Stimulated activated CD4-positive, alpha-beta T cell treated with anti-CD3 and anti-CD28 coated beads, TNF-alpha, amount 100 ng/mL, for 48 hours (primary cell): ENCODE measurements around the gene ATP8A2.
"Not testable (repeated sequence)": the region's sequence is repeated elsewhere in the genome, so short reads cannot be mapped to it uniquely, and the experiment has no call there.

Experiments used
- DNase-seq, 3 donors: peaks; one replicate each; pipeline ENCODE4 v3.0.0-alpha.2; 2020; ENCODE audit warnings: low read depth in 3 of 3

Gene ATP8A2

DNA sequence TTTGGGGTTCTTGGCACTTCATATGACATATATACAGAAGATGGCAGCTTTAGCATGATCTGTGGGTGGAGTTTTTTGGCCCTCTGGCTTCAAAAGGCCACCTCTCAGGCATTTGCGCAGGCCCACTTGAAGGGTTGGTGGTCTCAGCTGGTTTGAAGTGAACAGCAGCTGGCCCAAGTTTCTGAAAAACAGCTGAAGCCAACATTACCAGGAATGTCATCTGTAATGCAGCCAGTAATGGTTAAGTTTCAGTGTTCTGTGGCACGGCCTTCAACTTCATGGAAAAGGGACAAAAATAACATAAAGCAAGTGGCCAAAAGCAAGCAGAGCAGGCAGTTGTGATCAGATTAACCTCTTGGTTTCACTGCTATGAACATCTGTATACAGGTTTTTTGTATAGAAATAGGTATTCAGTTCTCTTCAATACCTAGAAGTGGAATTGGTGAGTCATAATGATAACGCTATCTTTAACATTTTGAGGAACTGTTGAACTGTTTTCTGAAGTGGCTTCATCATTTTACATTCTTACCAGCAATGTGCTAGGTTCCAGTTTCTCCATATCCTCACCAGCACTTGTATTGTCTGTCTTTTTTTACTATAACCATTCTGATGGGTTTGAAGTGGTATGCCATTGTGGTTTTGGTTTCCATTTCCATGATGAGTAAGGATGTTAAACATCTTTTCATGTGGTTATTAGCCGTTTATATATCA lies 434.6 kb downstream of the ATP8A2 start:
- no peak for DNase-seq

DNA sequence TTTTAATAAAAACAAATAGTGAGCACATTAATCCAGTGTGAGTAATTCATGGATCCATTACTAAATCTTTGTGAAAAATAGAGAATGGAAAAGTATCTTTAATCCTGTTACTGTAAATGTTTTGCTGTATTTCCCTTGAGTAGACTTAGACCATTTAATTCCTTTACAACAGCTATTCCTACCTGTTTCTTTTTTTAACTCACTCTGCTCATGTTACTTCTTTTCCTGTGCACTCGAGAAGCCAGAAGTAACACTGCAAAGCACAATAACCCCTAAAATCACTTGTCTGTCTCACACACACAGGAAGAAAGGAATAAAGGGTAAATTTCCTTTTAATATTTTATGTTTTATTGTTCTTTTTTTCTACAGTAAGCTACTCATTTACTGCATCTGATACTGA lies 435.8 kb downstream of the ATP8A2 start:
- no peak for DNase-seq

DNA sequence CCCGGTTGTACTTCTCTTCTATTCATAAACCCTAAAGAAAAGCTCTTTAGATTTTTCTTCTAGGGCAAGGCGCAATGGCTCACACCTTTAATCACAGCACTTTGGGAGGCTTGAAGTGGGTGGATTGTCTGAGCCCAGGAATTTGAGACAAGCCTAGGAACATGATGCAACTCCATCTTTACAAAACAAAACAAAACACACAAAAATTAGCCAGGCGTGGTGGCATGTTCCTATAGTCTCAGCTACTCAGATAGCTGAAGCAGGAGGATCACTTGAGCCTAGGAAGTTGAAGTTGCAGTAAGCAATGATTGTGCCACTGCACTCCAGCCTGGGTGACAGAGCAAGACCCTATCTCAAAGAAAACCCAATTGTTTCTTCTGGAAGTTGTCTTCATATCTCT lies 439.7 kb downstream of the ATP8A2 start:
- DNase-seq = no peak

- no peak for DNase-seq
Measured at GRCh38 chr13:25816239-25816638, 444.5 kb downstream of the ATP8A2 start.

DNA sequence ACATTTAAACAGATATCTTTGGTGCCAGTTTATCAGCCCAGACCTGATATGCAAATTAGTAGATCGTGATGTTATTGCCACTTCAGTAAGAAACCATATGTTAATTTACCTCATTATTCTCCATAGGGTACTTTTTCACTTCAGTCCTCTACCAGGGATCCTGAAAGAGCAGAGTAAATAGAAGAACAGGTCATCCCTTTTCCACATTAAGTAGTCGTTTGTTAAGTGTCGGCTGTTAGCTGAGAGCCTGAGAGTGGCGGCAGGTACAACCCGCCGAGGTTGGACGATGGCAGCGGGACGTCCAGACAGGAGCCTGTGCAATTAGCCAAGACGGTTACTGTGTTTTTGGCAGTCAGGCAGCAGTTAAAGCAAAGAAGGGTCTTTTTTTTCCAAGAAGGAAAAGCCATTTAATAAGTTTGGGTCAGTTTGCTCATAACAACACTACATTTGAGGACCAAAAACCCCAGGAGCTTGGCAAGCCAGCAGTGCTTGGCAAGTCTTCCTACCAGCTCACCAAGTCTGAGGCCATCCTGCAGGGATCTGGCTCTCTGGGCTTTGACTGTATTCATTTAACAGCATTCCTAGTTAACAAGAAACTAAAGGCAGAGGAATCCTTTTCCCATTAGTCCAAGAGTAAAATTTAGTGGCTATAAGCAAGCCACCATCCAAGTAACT lies 448.2 kb downstream of the ATP8A2 start:
- DNase-seq = no peak

DNA sequence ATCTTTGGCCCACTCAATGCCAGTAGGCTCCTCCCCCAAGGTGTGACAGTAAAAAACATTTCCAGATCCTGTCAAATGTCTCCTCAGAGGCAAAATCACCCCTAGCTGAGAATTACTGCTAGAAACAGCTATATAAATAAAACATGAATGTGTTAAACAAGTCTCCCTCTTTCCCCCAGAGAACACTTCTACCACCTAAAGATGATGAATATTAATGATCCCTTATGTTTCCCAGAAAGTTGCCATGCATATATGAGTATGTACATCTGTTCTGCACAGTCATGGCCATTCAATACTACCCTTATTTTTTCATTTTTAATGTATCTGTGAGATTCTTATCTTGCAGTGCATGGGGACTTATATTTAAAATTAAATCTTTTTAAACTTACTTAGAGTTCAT lies 450.0 kb downstream of the ATP8A2 start:
- no peak for DNase-seq

DNA sequence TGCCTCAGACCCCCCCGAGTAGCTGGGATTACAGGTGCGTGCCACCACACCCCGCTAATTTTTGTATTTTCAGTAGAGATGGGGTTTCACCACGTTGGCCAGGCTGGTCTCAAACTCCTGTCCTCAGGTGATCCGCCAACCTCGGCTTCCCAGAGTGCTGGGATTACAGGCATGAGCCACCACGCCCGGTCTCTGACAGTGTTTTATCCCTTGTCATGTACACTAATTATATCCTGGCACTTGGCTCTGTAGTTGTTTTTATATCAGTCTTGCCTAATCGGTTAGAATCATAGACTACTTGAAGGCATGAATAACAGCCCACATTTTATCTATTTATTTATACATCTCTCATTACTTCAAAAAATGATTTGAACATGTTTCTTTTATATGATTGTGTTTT lies 455.4 kb downstream of the ATP8A2 start:
- DNase-seq = not testable (repeated sequence)

DNA sequence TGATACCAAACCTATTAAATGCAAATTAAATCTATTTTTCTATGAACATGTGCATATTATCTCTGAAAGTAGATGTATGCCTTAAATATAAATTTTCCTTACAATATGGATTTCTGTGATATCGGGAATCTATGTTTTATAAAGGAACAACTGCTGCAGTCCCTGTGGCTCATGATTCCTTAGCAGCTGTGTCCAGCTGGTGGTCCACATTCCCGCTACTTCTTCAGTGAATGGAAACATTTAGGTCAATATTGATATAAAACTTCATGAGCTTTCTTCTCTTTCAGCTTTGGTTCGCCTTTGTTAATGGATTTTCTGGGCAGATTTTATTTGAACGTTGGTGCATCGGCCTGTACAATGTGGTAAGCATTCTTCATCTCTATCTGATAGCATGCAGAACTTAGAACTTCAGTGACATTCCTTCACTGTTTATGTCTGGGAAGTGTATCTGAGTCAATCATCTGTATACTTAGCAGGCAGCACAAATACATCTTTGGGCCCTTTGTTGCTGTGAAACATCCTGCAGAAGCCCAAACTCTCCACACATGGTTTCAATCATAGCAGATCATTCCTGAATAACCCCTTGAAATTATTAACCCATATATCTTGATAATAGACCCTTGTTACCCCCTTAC lies 456.2 kb downstream of the ATP8A2 start:
- no peak for DNase-seq

DNA sequence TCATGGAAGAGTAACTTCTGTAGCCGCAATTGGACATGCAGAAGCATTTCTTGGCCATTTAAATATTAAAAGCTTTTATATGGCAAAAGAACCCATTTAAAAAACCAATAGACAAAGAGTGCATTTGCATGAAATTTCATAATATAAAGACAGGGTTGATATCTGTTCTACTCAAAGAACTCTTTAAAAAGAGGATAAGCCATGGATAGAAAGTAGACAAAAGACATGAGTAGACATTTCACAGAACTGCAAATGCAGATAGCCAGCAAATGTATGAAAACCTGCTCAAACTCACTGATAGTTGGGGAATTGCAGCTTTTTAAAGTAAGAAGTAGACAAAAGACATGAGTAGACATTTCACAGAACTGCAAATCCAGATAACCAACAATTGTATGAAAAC lies 462.0 kb downstream of the ATP8A2 start:
- no peak for DNase-seq

DNA sequence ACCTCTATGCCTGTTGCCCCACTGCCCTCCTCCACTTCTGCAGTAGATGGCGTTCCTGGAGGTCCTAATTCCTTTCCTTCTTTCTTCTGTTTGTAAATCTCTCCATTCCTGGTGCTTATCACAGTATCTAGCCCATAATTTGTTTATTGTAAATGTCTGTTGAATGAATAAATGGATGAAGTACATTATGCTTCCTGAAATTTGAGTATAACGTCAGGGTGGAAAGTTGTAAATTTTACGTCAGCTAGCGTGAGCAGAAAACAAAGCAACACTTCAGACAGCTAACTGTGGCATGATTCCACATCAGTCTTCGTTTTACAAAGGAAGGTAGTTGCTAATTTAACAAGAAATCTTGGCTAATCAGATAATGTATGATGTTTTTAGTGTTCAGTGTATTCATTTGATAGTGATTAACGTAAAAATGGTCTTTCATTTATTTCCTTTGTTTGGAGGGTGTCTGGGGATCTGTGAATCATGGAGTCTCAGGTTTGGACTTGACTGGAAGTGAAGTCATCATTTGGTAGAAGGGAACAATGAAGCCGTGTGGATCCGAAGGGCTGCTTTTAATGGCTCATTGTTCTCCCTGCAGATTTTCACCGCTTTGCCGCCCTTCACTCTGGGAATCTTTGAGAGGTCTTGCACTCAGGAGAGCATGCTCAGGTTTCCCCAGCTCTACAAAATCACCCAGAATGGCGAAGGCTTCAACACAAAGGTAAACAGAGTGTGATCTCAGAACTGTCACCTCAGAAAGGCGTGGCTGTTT lies 465.0 kb downstream of the ATP8A2 start:
- DNase-seq = no peak

GRCh38 chr13:25839371-25839770 lies 467.6 kb downstream of the ATP8A2 start:
- no peak for DNase-seq

DNA sequence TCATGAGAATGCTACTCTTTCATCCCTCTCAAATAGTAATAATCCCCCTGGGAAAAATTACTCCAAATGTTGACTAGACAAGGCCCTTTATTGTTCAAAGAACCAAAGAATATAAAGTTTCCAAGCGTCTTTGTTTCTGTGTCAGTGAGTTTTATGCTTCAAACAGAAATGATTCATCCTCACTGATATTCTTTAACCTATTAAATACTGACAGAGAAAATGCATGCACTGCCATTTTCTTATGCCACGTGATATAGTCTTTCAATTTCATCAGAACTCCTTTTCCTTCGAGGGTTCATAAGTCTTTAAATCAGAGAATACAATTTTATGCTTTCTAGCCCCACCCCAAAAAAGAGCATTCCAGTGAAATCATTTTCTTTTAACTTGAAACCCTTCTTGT lies 468.5 kb downstream of the ATP8A2 start:
- no peak for DNase-seq

DNA sequence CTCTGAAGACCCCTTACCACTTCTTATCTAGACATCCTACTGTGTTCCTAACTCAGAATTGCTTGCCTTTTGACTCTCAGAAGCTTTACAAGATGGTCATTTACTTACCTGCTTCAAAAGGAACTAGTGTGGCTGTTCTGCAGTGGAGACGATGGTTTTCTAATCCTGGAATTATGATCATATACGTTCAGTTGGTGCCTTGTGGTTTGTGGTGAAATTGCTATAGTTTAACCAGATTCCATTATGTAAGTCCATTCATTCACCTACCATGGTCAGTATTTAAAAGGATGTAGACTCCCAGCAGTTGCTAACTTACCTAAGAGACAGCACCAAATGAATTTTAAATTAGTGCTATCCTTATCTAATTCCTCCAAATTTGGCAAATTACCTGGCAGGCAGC lies 469.2 kb downstream of the ATP8A2 start:
- no peak for DNase-seq

- DNase-seq = no peak
Measured at GRCh38 chr13:25843692-25844091, 471.9 kb downstream of the ATP8A2 start.

DNA sequence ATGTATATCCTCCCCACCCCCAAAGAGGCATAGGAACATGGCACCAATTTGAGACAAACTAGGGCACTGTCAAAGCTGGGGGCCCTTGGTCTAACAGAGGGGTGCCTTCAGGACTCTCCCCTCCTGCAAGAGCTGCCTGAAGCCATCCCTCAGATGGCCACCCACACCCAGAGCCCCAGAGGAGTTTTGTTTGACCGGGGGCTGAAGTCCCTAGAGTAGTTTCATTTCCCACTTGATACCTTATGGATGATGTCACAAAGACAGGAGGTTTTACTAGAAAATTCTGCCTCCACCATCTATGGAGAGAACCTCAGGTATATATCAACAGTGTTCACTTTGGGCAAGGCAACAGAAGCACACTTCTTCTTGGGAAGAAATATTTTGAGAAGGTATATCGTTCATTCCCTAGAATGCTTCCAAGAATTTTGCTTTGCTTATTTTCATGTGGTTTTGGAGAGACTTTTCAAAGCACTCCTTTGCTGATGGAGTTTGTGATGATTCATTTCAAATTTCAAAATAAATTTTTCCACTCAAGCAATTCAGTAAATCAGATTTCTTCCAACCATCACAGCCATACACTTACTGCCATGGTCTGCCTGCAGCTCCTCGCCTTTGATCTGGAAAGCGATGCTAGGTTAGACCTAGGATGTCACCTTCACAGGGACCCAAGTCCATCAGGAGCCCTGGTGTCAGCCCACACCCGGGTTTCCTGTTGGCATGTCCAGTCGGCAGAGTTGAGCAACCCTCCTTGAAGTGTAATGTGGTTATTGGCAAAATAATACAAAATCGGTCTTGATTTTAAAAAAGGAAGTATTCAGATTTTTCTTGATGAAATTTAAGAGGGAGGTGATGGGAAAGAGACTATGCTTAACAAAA lies 473.0 kb downstream of the ATP8A2 start:
- no peak for DNase-seq

- no peak for DNase-seq
Measured at GRCh38 chr13:25846222-25846984, 474.6 kb downstream of the ATP8A2 start.

GRCh38 chr13:25847145-25847544 lies 475.4 kb downstream of the ATP8A2 start:
- no peak for DNase-seq

- no peak for DNase-seq
Measured at GRCh38 chr13:25847635-25848626, 476.2 kb downstream of the ATP8A2 start.
